Measurements from ENCODE around the gene CRTC1.

GRCh38 chr19:18660051-18660910 lies 23.2 kb upstream of the CRTC1 start:
- no peak for TF ChIP-seq POLR2A (IDR thresholded peaks at IDR 0.05)
- TF ChIP-seq CTCF (IDR thresholded peaks at IDR 0.05): no peak

Data from gastroesophageal sphincter (tissue), 3 donors.